NT2/D1 (cell line): ENCODE measurements around the gene PODXL.

ENCODE experiments used
- SUZ12 ChIP-seq: IDR thresholded peaks from 2 replicates; pipeline ENCODE4 v1.6.1; 2011; ENCODE audit not compliant: insufficient read length, insufficient read depth; ENCODE audit errors: extremely low read depth
- YY1 ChIP-seq: IDR thresholded peaks from 2 replicates; pipeline ENCODE4 v1.6.1; 2011; ENCODE audit not compliant: insufficient read length, insufficient read depth
- ZNF274 ChIP-seq: IDR thresholded peaks from 2 replicates; pipeline ENCODE4 v1.6.1; 2011; ENCODE audit warnings: mild to moderate bottlenecking, low read depth, low read length

- no peak for TF ChIP-seq YY1
- no peak for TF ChIP-seq SUZ12
- no peak for TF ChIP-seq ZNF274
These were observed 44.5 kb downstream of the PODXL start for GRCh38 chr7:131511774-131512535.
